Stimulated activated CD8-positive, alpha-beta memory T cell treated with anti-CD3 and anti-CD28 coated beads, Interleukin-15, amount 100 ng/mL, for 48 hours (primary cell): ENCODE measurements around the gene MUC5AC.
"Not testable (repeated sequence)": the region's sequence is repeated elsewhere in the genome, so short reads cannot be mapped to it uniquely, and the experiment has no call there.

ENCODE experiments used
- DNase-seq, 2 donors: peaks; one replicate each; pipeline ENCODE4 v3.0.0-alpha.2; 2020; ENCODE audit warnings: low read depth in 2 of 2

Gene MUC5AC

DNA sequence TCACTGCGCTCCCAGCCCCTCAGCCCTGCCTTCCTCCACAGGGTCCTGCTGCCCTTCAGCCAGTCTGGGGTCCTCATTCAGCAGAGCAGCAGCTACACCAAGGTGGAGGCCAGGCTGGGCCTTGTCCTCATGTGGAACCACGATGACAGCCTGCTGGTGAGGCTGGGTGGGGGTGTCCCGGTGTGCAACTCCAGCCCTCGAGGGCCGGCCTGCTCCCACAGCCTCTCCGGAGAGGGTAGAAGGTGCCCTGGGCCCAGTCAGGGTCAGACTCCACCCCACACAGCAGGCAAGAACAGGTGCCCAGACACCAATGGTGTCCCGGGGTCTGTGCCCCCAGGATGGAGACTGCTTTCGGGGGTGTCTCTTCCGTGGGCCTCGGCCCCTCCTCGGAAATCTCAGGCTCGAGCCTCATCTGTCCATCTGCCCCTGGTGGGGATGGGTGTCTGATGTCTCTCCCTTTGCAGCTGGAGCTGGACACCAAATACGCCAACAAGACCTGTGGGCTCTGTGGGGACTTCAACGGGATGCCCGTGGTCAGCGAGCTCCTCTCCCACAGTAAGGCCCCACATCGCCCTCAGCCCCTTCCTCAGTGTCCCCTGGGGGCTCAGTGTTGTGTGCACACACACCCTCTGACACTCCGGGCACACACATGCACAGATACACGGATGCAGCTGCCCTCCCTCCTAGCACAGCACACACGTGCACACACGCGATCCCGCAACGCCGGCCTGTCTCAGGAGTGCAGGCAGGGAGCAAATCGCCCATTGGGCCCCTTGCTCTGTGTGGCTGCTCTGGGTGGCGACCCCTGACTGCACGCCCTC lies 4.9 kb downstream of the MUC5AC start:
- DNase-seq: no peak

- DNase-seq: no peak
These were observed 5.7 kb downstream of the MUC5AC start for GRCh38 chr11:1163321-1163910.

DNA sequence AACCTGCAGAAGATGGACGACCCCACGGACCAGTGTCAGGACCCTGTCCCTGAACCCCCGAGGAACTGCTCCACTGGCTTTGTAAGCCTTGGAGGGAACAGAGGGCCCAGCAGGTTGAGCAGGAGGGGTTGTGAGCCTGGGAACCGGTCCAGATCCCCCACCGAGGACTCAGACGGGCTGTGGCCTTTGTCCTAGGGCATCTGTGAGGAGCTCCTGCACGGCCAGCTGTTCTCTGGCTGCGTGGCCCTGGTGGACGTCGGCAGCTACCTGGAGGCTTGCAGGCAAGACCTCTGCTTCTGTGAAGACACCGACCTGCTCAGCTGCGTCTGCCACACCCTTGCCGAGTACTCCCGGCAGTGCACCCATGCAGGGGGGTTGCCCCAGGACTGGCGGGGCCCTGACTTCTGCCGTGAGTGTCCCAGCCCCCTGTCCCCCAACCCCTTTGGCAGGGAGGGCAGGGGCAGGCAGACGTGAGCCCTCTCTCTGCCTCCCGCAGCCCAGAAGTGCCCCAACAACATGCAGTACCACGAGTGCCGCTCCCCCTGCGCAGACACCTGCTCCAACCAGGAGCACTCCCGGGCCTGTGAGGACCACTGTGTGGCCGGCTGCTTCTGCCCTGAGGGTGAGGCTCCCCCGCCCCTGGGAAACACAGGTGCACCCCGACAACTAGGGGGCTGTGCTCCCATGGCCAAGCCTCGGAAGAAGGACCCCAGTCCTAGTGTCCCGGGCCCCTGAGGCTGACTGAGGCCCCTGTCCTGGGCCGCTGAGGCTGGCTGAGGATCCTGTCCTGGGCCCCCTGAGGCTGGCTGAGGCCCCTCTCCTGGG lies 6.4 kb downstream of the MUC5AC start:
- no peak for DNase-seq

GRCh38 chr11:1164779-1165255 lies 7.1 kb downstream of the MUC5AC start:
- not testable (repeated sequence) for DNase-seq

DNA sequence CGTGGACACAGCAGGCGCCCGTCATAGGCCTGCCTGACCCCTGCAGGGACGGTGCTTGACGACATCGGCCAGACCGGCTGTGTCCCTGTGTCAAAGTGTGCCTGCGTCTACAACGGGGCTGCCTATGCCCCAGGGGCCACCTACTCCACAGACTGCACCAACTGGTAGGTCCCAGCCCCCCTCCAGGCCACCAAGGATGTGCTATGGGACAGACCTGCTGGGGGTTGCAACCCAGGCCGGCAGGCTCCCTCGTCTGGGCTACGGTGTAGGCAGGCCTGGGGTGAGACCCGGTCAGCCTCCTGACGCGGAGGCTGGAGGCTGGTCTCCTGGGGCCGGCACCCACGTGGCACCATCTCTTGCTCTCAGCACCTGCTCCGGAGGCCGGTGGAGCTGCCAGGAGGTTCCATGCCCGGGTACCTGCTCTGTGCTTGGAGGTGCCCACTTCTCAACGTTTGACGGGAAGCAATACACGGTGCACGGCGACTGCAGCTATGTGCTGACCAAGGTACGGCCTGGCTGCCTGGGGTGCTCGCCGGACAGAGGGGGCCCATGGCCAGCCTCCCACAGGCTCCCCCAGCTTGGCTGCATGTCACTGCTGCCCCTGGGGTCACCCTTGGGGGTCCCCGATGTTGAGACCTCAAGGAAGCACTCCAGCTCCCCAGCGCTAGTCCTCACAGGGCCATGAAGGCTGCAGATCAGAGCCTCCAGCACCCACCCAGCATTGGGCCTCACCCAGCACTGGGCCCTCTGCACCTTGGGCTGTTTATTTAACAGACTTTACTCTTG lies 7.7 kb downstream of the MUC5AC start:
- DNase-seq: no peak

DNA sequence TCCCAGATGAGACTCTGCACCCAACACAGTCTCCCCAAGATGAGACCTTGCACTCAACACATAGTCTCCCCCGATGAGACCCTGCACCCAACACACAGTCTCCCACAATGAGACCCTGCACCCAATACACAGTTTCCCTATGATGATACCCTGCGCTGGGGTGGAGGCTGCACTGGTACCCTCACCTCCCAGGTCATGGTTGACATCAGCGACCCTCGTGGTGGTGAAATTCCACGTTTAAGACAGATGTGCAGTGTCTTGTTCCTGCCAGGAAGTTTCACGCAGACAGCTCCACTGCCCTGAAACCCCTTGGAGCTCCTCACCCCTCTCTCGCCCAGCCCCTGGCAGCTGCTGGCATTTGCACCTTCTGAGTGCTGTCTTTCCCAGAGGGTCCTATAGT lies 9.5 kb downstream of the MUC5AC start:
- no peak for DNase-seq

- no peak for DNase-seq
These were observed 10.0 kb downstream of the MUC5AC start for GRCh38 chr11:1167751-1168231.

DNA sequence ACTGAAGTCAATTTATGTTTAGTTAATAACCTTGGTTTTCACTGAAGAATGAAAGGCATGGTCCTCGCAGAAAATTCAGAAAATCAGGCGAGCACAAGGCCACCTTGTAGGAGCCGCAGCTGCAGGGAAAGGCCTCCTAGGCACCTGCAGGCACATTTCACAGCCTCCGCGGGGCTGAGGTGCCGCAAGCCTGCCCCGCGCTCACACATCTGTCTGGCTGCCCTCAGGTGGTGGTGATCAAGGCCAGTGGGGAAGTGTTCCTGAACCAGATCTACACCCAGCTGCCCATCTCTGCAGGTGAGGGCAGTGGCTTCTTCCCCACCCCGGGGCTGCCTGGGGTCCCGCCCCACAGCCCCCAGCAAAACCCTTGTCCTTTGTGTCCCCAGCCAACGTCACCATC lies 10.5 kb downstream of the MUC5AC start:
- DNase-seq: no peak

DNA sequence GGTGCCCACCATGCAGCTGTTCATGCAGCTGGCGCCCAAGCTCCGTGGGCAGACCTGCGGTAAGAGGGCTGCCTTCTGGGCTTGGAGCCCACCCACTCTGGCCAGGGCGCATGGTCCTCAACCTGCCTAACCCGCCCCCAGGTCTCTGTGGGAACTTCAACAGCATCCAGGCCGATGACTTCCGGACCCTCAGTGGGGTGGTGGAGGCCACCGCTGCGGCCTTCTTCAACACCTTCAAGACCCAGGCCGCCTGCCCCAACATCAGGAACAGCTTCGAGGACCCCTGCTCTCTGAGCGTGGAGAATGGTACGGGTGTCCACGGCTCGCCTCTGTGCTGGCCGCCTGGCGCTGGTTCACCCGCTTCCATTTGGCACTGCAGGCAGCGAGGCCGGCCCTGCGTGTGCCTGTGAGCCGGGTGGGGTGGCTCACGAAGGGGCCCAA lies 11.0 kb downstream of the MUC5AC start:
- no peak for DNase-seq

DNA sequence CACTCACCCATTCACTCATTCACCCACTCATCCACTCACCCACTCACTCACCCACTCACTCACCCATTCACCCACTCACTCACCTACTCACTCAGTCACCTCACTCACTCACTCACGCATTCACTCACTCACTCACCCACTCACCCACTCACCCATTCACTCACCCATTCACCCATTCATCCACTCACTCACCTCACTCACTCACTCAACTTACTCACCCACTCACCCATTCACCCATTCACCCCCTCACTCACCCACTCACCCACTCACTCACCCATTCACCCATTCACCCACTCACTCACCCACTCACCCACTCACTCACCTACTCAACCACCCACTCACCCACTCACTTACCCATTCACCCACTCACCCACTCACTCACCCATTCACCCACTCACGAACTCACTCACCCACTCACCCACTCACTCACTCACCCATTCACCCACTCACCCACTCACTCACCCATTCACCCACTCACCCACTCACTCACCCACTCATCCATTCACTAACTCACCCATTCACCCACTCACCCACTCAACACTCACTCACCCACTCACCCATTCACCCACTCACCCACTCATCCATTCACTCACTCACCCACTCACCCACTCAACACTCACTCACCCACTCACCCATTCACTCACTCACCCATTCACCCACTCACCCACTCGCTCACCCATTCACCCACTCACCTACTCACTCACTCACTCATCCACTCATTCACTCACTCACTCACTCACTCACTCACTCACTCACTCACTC lies 13.7 kb downstream of the MUC5AC start:
- no peak for DNase-seq

DNA sequence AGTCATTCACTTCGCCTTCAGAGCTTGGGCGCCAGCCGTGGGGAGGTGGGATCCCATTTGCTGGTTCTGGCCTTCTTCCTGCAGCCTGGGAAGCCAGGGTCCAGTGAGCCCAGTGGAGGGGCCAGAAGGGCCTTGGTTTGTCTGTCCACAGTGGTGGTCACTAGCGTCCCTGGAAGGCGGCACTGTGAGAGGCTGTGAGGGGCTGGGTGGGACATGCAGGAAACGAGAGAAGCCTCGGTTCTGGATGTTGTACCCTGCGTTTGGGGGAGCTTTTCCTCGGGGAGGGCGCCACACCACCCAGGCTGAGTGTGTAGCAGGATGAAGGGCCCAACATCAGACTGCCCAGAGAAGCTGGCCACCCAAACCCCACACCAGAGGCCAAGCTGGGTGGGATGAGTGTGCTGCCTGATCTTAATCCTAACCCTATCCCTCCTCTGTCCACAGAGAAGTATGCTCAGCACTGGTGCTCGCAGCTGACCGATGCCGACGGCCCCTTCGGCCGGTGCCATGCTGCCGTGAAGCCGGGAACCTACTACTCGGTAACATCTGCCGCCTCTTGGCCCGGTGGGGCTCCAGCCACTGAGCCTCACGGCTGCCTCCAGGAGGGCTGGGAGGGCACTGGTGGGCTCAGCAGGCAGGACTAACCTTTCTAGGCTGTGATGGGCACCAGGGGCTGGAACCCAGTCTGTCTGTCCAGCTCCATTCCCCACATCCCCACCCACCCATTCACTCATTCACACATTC lies 14.4 kb downstream of the MUC5AC start:
- DNase-seq: no peak

- no peak for DNase-seq
These were observed 15.0 kb downstream of the MUC5AC start for GRCh38 chr11:1172729-1173117.

DNA sequence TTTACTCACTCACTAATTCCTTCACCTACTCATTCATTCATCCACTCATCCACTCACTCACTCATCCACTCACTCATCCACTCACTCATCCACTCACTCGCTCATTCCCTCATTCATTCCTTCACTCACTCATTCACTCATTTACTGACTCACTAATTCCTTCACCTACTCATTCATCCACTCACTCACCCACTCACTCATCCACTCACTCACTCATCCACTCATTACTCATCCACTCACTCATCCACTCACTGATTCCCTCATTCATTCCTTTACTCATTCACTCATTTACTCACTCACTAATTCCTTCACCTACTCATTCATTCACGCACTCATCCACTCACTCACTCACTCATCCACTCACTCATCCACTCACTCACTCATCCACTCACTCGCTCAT lies 15.6 kb downstream of the MUC5AC start:
- DNase-seq: not testable (repeated sequence)

DNA sequence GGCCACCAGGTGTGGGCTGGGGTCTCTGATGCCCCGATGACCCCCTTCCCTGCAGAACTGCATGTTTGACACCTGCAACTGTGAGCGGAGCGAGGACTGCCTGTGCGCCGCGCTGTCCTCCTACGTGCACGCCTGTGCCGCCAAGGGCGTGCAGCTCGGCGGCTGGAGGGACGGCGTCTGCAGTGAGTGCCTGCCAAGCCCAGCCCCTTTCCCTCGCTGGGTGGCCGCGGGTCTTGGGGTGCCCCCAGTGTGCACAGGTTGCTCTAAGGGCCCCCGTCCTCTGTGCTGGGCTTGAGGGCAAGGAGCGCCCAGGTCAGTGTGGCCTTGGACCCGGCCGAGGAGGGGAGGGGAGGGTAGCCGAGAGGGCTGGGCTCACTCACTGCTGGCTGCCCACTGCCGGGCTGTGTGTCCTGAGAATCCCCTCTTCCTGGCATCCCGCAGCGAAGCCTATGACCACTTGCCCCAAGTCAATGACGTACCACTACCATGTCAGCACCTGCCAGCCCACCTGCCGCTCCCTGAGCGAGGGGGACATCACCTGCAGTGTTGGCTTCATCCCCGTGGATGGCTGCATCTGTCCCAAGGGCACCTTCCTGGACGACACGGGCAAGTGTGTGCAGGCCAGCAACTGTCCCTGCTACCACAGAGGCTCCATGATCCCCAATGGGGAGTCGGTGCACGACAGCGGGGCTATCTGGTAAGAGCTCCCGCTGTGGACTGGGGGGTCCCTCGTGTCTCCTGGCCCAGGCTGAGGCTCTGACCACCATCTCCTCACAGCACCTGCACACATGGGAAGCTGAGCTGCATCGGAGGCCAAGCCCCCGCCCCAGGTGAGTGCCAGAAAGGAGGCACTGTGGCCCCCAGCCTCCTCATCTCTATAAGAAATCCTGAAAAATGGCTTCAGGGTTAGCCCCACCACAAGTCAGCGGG lies 17.0 kb downstream of the MUC5AC start:
- DNase-seq: no peak

- DNase-seq: no peak
These were observed 17.9 kb downstream of the MUC5AC start for GRCh38 chr11:1175461-1176223.

- no peak for DNase-seq
These were observed 18.7 kb downstream of the MUC5AC start for GRCh38 chr11:1176224-1177019.

DNA sequence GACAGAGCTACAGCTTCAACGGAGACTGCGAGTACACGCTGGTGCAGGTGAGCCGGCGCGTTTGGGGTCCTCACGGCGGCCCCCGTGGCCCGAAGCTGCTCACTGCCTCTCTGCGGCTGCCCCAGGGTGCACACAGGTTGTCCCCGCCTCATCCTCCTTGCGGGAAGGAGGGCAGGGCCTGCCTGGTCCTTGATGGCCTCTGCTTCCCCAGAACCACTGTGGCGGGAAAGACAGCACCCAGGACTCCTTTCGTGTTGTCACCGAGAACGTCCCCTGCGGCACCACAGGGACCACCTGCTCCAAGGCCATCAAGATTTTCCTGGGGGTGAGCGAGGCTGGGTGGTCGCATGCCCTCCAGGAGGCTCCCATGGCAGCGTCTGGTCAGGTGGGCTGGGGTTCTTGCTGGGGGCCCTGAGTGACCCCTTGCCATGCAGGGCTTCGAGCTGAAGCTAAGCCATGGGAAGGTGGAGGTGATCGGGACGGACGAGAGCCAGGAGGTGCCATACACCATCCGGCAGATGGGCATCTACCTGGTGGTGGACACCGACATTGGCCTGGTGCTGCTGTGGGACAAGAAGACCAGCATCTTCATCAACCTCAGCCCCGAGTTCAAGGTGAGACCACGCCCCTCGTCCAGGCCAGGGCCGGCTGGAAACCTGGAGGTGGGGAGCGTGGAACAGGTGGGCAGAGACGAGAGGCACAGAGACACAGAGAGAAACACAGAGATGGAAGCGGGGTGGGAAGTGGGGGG lies 19.4 kb downstream of the MUC5AC start:
- DNase-seq: no peak
